Stimulated activated CD4-positive, alpha-beta T cell treated with anti-CD3 and anti-CD28 coated beads, Interleukin-12 subunit alpha, Interleukin-12 subunit beta, amount 100 ng/mL, for 4 hours (primary cell): ENCODE measurements around the gene SMIM8.

Source experiments
- DNase-seq: peaks from one replicate; pipeline ENCODE4 v3.0.0-alpha.2; 2020

Gene SMIM8

DNA sequence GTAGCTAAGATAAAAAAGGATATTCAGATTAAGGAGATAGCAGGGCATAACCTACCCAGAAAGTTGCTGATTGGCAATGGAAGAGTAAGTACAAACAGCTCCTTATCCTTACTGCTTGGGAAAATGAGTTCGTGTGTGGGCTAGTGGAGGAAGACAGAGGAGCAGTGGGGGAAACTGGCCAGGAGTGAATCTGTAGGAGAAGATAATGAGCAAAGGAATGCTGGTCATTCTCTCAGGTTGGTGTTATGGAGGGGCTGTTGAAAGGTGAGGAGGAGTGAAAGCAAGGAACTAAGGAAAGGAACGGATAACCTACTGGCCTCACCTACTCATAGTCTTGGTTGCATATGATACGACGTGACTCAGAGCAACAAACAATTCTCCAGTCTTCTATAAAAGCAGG is 14.0 kb downstream of the SMIM8 start:
- DNase-seq = no peak

DNA sequence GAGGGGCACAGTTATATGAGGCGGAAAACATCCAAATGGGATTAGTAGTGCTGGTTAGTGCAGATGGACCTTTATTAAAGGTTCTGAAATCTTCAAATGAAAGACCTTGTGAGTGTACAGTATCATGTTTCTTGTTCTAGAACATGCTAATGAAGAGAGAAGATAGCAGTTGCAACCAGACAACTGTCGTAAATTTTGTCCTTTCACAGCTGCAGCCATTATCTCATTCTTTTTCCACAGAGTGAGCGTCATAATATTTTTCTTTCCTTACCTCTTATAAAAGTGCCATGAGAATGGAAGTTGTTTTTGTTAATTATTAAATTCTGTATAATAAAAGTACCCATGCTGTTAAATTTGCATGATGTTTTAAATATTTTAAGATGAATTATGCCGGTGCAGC is 17.8 kb downstream of the SMIM8 start:
- DNase-seq = no peak

DNA sequence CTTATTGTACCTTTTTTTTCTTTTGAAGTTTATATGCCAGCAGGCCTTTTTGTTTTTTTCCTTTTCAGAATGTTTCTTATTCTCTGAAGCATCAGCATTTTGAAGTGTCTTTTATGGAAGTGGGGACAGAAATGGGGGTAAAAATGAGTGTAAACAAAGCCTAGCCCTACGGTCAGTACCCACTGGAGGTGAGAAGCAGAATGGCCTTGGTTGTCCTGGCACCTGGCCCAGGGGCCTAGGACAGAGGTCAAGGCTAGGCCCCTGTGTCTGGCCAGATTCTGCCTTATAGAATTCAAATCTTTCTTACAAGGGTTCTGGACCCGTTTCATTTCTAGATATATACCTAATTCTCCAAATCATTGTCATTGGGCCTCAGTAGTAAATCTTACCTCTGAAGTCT is 18.8 kb downstream of the SMIM8 start:
- DNase-seq = no peak

DNA sequence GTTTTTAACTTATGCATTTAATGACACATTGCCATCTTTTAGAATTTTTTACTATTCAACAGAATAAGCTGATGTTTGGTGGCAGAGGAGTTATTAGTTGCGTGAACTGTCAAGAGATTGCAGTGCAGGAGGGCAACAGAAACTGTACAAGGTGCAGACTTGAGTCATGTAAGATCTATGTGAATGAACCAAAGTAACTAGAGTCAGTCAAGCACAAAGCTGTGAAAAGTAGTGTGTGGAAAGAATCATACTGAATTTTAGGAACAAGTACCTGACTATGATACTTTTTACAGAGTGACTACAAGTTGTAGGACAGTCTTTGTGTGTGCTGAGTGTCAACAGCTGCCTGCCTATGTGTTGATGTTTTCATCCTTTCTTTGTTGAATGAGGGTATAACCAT is 19.5 kb downstream of the SMIM8 start:
- DNase-seq = no peak

DNA sequence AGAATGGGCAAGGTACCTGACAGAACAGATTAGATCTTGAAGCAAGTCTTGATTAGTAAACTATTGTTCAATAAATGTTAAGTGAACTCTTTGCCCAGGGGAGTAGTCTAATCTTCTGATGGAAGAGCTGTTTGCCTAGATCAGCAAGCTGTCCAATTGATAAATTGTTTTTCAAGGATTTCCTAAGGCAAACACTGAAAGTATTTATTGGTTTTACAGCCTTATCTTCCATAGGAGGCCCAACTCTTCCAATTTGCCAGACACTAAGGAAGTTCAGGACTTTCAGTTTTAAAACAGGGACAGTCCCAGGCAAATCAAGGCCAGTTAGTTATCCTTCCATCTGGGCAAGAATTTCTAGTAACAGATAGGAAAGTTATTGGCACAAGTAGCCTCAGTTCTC is 20.4 kb downstream of the SMIM8 start:
- no peak for DNase-seq

DNA sequence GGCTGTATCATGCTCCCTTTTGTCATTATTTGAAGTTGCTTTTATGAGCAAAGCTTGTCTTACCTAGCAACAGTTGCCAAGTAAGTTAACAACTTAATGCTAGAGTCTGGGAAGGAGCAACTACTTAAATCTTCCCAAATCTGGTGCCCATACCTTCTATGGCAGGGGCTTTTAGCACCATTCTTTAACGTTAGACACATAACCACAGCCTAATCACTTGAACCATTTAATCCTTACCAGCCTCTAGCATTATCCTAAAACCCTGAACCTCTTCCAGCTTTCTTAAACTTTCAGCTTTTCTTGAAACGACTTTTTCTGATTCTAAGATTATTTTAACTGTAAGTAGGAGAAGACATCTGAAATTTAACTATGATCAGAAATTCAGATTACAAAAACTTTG is 22.3 kb downstream of the SMIM8 start, which contains the start of gene C6orf163:
Gene C6orf163, plus strand, starts transcription at position 83 of the 400 bp plus-strand sequence. Its CDS starts 287 bp downstream, at position 370.
- DNase-seq = no peak

DNA sequence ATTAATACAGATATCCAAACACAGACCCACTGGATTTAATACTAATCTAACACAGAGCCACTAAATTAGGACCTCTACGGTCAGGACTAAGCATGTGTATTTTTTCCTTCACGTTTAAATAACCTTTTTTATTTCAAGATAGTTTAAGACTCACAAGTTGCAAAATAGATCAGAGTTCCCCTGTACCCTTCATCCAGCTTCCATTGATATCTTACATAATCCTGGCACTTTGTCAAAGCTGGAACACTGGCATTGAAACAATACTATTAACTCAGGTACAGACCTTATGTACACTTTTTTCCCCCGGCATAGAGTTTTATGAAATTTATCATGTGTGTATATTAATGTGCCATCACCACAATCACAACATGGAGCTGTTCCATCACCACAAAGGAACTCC is 24.3 kb downstream of the SMIM8 start:
- no peak for DNase-seq

DNA sequence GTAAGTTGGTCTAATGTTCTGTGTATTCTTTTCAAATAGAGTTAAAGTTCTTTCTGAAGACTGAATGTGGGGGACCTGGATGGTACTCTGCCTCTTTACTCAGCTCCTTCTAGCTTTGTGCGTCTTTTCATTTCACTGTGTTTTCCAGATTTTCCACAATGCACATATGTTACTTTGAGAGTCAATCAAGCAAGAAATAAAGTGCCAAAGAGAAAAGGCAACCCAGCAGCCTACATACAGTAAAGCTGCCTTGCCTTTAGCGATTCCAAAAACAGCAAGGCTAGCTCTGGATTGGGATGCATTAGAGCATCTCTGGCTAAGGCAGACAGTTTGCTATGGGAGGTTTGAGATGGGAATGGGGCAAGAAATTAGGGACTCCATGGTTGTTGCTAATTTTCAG is 27.5 kb downstream of the SMIM8 start:
- no peak for DNase-seq

DNA sequence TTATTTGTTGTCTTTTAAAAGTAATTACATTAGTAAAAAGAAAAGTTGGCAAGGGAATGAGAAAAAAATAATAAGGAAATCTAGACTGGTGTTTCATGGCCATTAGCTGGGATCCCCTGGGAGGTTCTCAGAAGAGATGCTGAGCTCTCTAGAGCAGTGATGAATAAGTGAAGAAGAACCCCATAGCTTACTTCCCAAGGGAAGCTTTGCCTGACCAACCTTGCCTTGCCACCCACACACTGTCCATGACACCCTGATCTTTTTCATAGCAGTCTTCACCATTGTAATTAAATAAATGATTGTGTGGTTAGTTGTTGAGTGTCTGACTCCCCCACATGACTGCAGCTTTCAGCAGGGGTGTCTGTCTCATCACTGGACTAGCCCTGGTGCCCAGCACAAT is 28.1 kb downstream of the SMIM8 start:
- no peak for DNase-seq

DNA sequence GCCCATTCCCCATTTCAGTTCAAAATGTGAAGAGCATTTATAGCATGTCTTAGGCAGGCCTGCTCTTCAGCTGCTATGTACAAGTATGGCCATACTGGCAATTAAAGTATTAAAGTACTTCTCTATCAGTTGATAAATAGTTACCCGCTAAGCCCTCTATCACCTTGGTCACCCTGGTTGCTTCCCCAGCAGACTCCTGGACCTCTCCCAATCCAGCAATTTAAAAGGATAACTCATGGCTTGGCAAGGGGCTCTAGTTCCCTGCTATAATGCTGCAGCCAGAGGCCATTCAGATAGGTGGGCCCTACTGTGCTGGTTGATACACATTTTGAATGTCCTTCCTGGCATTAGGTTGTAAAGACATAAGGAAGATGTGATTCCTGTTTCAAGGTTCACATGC is 29.2 kb downstream of the SMIM8 start:
- no peak for DNase-seq

DNA sequence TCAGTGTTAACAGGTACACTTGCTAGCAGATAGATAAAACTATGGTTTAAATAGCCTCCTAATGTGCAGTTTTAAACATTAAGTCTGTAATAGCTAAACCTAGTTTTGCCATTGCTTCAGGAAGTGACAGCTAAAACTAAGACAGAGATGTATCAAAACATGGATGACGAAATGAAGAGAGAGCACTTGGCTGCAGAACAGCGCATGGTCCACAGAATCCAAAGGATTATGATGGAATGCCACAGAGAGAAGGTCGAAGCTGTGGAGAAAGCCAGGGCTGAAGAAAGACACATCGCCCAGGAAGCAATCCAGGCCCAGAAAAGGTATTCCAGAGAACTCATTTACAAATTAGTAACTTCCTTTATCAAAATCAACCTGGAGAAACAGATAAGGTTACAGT is 33.8 kb downstream of the SMIM8 start:
- no peak for DNase-seq

DNA sequence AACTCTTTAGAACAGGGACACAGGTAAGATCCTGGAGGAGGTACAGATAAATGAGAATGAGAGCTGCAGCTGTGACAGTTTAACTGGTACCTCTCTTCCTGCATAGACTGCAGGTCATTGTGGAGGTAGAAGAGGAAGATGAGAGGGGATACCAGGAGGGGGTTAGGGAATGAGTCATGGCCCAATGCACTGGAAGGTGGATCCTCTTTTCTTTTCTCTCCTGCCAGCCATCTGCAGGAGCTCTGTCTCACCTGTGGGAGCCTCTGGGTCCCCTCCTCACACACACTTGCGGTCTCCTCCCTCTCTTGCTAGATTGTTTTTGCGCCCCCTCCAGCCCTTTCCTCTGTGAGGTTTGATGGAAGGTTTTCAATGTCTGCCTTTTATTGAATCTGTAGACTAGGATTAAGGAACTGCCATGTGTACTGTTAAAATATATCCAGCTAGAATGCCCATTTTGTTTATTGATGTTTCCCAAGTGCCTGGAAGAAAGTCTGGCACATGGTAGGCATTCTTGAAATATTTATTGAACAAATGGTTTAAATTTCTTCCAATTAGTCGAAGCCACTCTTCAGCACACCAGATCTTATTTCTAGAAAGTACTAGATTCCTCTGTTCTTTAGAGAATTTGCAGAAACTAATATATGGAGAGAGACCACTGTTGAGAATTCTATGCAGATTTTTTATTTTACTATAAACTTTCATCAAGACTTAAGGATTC is 35.2 kb downstream of the SMIM8 start:
- no peak for DNase-seq

DNA sequence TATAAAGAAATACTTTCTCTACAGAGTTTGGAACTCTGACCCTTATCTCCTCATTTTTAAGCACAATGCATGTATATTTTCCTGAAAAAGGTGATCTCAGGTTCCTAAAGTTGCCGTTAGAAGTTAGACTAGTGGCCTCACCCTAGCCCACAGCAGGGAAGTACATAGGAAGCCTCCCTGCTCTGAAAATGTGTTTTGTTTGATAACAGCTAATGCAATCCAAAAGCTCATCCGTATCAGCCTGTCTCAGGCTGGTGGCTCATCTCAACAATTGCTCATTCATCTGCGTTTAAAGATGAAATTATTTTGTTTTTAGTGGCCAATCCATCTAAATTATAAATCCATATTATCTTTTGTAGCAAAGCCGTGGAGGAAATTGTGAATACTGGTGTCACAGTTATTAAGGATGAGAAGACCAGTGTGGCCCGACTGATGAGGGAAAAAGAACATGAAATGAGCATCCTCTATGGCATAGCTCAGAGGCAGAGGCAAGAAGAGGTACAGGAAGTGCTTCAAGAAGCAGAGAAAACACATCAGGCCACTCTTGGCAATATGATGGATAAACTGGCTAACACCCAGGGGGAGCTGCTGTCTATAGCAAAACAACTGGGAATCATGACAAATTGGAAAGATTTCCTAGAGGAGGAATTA is 42.3 kb downstream of the SMIM8 start:
- no peak for DNase-seq

DNA sequence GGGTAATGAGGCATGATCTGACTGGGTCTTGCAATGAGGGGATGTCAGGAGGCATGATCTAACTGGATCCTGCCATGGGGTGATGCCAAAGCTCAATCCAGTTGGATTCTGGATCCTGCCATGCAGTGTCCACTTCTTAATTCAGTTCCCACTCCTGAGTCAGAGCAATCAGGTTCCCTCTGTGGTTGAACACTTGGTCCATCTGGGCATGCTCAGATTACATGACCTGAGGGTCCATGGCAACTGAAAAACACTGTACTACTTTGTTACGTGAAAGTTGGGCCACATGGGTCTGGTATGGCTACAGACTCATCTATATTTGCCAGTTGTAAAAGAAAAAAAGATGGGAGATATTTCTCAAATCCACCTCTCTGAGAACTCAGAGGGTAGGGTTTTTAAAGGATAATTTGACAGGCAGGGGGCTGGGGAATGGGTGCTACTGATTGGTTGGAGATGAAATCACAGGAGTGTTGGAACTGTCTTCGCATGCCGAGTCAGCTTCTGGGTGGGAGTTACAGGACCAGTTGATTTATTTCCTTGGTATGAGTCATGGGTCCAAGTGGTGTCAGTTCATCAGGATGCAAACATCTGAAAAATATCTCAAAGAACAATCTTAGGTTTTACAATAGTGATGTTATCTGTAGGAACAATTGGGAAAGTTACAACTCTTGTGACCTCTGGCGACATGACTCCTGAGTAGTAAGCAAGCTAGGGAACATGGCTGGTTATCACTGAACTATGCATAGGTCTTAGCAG is 43.9 kb downstream of the SMIM8 start:
- DNase-seq = no peak

DNA sequence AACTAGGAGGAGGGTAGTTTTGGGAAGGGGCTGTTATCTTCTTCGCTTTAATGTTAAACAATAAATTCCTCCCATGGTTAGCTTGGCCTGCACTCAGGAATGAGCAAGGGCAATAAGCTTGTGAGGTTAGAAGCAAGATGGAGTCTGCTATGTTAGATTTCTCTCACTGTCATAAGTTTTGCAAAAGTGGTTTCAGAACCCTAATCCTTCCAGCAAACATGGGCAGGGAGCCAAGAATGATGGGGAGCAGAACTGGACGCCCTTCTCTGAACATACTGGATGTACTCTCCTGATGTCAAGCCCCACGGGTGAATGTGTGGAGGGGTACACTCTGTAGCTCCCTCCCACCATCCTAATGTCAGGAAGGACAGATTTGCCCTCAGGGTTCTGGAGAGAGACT is 44.5 kb downstream of the SMIM8 start:
- DNase-seq = no peak

DNA sequence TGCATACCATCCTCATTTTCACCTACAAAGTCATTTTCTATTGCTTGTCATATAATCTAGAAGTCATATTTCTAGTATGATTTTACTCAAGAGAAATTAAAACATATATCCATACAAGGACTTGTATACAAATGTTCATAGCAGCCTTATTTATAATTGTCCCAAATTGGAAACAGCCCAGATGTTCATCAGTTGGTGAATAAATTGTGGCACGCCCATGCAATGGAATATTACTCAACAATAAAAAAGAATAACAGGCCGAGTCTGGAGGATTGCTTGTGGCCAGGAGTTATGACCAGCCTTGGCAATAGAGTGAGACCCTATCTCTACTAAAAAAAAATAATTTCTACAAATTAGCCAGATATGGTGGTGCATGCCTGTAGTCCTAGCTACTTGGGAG is 51.0 kb downstream of the SMIM8 start:
- DNase-seq = no peak

DNA sequence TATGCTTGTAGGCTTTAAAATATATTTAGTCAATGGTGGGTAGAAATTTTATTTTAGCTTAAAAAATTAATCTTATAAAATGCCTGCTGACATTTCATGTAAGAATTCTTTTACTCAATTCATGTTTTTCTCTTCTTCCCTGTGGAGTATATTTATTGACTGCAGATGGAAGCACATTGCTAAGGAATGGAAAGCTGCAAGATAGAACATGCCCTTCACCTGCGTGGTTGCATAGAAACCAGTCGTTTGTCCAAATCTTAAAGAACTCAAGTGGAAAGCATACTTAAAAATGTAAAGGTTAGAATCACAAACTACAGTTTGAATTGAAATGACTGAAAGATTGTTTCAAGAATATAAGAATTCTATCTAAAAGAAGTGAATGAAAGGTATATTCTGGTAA is 52.9 kb downstream of the SMIM8 start:
- DNase-seq = no peak

DNA sequence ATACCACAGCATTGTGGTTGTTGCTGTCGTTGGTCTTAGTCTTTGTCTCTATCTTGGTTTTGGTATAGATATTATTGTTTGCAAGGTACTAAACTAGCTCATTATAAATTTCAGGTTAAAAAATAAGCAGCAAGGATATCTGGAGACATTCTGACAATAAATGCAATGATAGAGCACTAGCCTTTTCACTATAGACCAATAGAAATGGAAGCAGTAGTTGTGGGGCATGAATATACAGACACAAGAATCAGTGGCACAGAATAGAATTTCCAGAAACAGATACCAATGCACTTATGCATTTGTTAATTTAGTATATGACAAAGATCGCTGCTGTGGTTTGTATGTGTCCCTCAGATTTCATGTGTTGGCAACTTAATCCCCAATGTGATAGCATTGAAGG is 54.3 kb downstream of the SMIM8 start:
- DNase-seq = no peak

DNA sequence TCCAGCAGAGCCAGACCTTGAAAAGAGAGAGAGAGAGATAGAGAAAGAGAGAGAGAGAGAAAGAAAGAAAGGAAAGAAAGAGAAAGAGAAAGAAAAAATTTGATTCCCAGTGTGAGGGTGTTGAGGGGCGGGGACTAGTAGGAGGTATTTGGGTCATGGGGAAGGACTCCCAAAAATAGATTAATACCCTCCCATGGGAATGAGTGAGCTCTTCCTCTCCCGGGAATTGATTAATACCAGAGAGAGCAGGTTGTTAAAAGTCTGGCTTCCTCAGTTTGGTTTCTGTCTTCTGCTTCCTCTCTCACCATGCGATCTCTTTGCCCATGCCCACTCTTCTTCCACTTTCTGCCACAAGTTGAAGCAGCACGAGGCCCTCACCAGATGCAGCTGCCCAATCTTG is 56.6 kb downstream of the SMIM8 start:
- no peak for DNase-seq

DNA sequence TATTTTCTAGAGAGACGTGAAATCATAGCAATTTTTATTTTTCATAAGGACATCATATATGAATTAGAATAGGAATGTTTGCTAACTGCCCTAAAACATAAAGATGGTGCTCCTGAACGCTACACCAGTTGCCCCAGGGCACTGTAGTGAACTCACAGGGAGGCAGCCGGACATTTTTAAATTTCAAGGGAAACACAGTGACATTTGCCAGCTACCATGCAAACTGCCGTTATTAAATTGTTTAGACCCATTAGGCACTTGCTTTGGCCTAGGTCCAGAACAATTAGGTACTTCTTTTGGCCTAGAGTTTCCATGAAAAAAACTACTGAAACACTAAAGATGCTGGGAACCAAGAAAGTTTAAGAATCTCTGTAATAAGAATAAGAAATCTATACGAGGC is 60.5 kb downstream of the SMIM8 start:
- no peak for DNase-seq

DNA sequence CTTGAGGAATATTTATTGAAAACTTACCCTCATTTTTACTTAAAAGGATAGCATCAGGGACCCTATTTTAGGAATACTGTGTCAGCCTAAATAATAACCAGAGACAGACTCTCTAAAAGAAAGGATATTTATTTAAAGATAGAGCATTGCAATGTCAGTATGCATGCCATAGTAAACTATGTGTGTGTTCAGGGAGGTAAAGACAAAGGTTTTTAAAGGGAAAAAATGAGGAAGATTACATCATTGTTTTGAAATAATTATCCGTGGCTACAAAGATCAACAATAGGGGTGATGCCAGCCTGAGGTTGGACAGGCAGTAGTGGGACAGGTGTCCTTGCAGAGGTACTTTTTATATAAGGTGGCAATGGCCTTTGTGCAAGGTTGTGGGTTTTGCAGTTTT is 61.6 kb downstream of the SMIM8 start:
- no peak for DNase-seq

DNA sequence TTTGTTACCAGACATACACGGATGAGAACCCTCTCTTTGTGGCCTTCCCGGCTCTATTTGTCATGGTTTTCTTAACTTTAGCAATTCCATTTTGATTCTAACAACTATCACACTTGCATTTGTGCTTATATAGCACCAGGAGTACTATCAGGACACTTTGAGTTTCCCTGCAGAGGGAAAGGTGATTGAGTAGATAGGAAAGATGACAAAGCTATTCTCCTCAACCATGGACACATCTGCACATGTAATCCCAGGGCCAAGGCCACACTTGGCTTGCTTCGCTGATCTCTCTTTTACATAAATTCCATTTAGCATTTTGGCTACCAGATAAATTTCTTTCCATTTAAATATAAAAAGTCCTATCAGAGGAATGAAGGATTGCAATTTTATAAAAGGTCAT is 62.1 kb downstream of the SMIM8 start:
- no peak for DNase-seq

DNA sequence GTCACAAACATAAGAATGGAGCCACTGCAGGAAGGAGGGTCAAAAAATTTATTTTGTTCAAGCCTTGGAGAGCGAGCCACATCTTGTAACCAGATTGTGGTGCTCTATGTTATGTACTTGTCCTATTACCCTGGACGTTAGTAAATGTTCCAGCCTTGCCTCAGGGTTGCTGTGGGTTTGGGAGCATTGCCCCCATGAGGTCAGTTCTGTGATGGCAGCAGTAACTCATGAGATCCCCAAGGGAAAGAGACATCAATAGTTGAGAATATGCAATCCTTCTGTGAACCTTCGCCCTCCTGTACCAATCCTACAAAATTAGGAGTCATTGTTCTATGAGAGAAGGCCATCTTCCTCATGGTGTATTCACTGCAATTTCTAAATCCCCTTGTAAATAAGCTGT is 68.9 kb downstream of the SMIM8 start:
- no peak for DNase-seq
